HepG2 (cell line): ENCODE measurements around the gene ACTL6A. TPM values are rescaled to one million over a fixed set of nuclear protein-coding genes. Genes with fewer than 3 reads are reported as not detected.

Experiments used
- AKAP8 ChIP-seq: sonication (generic); formaldehyde crosslinking; IDR thresholded peaks from 2 replicates; pipeline ENCODE4 v1.5.1; 2020; ENCODE audit warnings: mild to moderate bottlenecking, missing genetic modification reagents
- CCDC6 ChIP-seq: sonication (generic); formaldehyde crosslinking; IDR thresholded peaks from 2 replicates; pipeline ENCODE4 v1.8.1; 2022; ENCODE audit warnings: mild to moderate bottlenecking, missing genetic modification reagents, moderate library complexity
- E2F2 ChIP-seq: sonication (generic); formaldehyde crosslinking; IDR thresholded peaks from 2 replicates; pipeline ENCODE4 v1.4.0; 2020; ENCODE audit warnings: missing genetic modification reagents, borderline replicate concordance
- ELF4 ChIP-seq: sonication (generic); formaldehyde crosslinking; IDR thresholded peaks from 2 replicates; pipeline ENCODE4 v1.5.0; 2020; ENCODE audit warnings: missing genetic modification reagents, mild to moderate bottlenecking, moderate library complexity, borderline replicate concordance
- GABPB1 ChIP-seq: IDR thresholded peaks from 2 replicates; pipeline ENCODE4 v1.6.1; 2016; ENCODE audit warnings: mild to moderate bottlenecking, missing genetic modification reagents, moderate library complexity, missing compliant biosample characterization
- GATAD2A ChIP-seq: IDR thresholded peaks from 2 replicates; pipeline ENCODE4 v1.6.1; 2016
- HDAC2 ChIP-seq: sonication (generic); formaldehyde crosslinking; IDR thresholded peaks from 2 replicates; pipeline ENCODE4 v1.4.0; 2020; ENCODE audit warnings: missing genetic modification reagents
- HHEX ChIP-seq: IDR thresholded peaks from 2 replicates; pipeline ENCODE4 v1.6.1; 2016; ENCODE audit warnings: control low read depth
- HOXA3 ChIP-seq: sonication (generic); formaldehyde crosslinking; IDR thresholded peaks from 2 replicates; pipeline ENCODE4 v1.5.0; 2020; ENCODE audit warnings: missing genetic modification reagents
- IRX3 ChIP-seq: sonication (generic); formaldehyde crosslinking; IDR thresholded peaks from 2 replicates; pipeline ENCODE4 v1.8.1; 2023; ENCODE audit warnings: mild to moderate bottlenecking, low read depth, missing genetic modification reagents, borderline replicate concordance
- MLX ChIP-seq: IDR thresholded peaks from 2 replicates; pipeline ENCODE4 v1.6.1; 2016
- MTF1 ChIP-seq: sonication (generic); formaldehyde crosslinking; IDR thresholded peaks from 2 replicates; pipeline ENCODE4 v1.5.0; 2020; ENCODE audit warnings: missing genetic modification reagents
- NAIF1 ChIP-seq: sonication (generic); formaldehyde crosslinking; IDR thresholded peaks from 2 replicates; pipeline ENCODE4 v1.5.0; 2020; ENCODE audit warnings: mild to moderate bottlenecking, missing genetic modification reagents, borderline replicate concordance
- YEATS2 ChIP-seq: sonication (generic); formaldehyde crosslinking; IDR thresholded peaks from 2 replicates; pipeline ENCODE4 v1.4.0; 2020; ENCODE audit warnings: missing genetic modification reagents, borderline replicate concordance
- ZBTB20 ChIP-seq: sonication (generic); formaldehyde crosslinking; IDR thresholded peaks from 2 replicates; pipeline ENCODE4 v1.8.1; 2023; ENCODE audit warnings: missing genetic modification reagents, low read depth, mild to moderate bottlenecking, borderline replicate concordance
- ZBTB34 ChIP-seq: sonication (generic); formaldehyde crosslinking; IDR thresholded peaks from 2 replicates; pipeline ENCODE4 v1.8.0; 2022; ENCODE audit warnings: mild to moderate bottlenecking, missing genetic modification reagents
- ZBTB46 ChIP-seq: sonication (generic); formaldehyde crosslinking; IDR thresholded peaks from 2 replicates; pipeline ENCODE4 v1.4.0; 2020; ENCODE audit warnings: mild to moderate bottlenecking, missing genetic modification reagents, borderline replicate concordance
- ZFP36L2 ChIP-seq: sonication (generic); formaldehyde crosslinking; IDR thresholded peaks from 2 replicates; pipeline ENCODE4 v1.4.0; 2020; ENCODE audit warnings: missing genetic modification reagents
- ZNF430 ChIP-seq: sonication (generic); formaldehyde crosslinking; IDR thresholded peaks from 2 replicates; pipeline ENCODE4 v1.9.0; 2021; ENCODE audit warnings: mild to moderate bottlenecking, missing genetic modification reagents
- ZNF496 ChIP-seq: sonication (generic); formaldehyde crosslinking; IDR thresholded peaks from 2 replicates; pipeline ENCODE4 v1.8.1; 2023; ENCODE audit warnings: mild to moderate bottlenecking, moderate library complexity, missing genetic modification reagents; ENCODE audit not compliant: insufficient replicate concordance
- ZNF770 ChIP-seq: sonication (generic); formaldehyde crosslinking; IDR thresholded peaks from 2 replicates; pipeline ENCODE4 v1.5.0; 2020; ENCODE audit warnings: mild to moderate bottlenecking, missing genetic modification reagents
- ZNF878 ChIP-seq: sonication (generic); formaldehyde crosslinking; IDR thresholded peaks from 2 replicates; pipeline ENCODE4 v1.8.1; 2023; ENCODE audit warnings: mild to moderate bottlenecking, missing genetic modification reagents, moderate library complexity
- ZSCAN29 ChIP-seq: sonication (generic); formaldehyde crosslinking; conservative IDR thresholded peaks from 2 replicates; pipeline ENCODE4 v1.4.0; 2020; ENCODE audit warnings: mild to moderate bottlenecking, missing genetic modification reagents
- polyA plus RNA-seq, 8 experiments: library from polyadenylated mRNA; depleted of rRNA in 3 of 8; stranded (reverse) in 7 of 8; unstranded in 1 of 8; fragments of >200 nt; fragmentation: Illumina TruSeq in 4 of 8; extraction: Trizol in 4 of 8; gene quantifications; 2 replicates each; pipeline versions ENCODE4 v1.2.1 to v1.2.3, GENCODE V29; 2011 to 2016; ENCODE audit warnings: low read depth in 4 of 8, missing spikeins in 1 of 8, mixed read lengths in 1 of 8; ENCODE audit not compliant: insufficient read depth in 1 of 8
- total RNA-seq, 5 experiments: library from RNA; depleted of rRNA; stranded (reverse); fragments of >200 nt; fragmentation: Illumina TruSeq; extraction: Trizol; gene quantifications; 2 replicates each; pipeline ENCODE4 v1.2.3, GENCODE V29; 2016; ENCODE audit warnings: low read depth in 1 of 5

Gene ACTL6A
- total and polyA plus RNA-seq, 2 of the 13 experiments (the other 11 are each of a cell fraction or from before 2014, with no cell fraction given) = 58.1 to 84.1 TPM

GRCh38 chr3:179604321-179605078, 41.8 kb downstream of the ACTL6A start, which contains the start of the genes MRPL47 and NDUFB5 (continued):
- no peak; the same call in 1 of the 2 replicates for TF ChIP-seq GATAD2A (CRISPR knock-in tag)
- TF ChIP-seq HHEX (CRISPR knock-in tag) = no peak
- no peak for TF ChIP-seq NAIF1 (CRISPR knock-in tag)
- no peak for TF ChIP-seq ZNF496 (CRISPR knock-in tag)
- peak; percentile 98 for TF ChIP-seq GABPB1 (CRISPR knock-in tag)
- no peak for TF ChIP-seq AKAP8 (CRISPR knock-in tag)
- no peak for TF ChIP-seq ZBTB46 (CRISPR knock-in tag)
- no peak; the same call in 1 of the 2 replicates for TF ChIP-seq IRX3 (CRISPR knock-in tag)
- no peak for TF ChIP-seq MTF1 (CRISPR knock-in tag)
- no peak; the same call in 1 of the 2 replicates for TF ChIP-seq CCDC6
- TF ChIP-seq ZBTB20 (CRISPR knock-in tag) = peak; percentile 58; the same call in 1 of the 2 replicates
- no peak for TF ChIP-seq ZFP36L2 (CRISPR knock-in tag)
- TF ChIP-seq YEATS2 (CRISPR knock-in tag) = peak; percentile 88; the same call in 1 of the 2 replicates
- no peak for TF ChIP-seq MLX (CRISPR knock-in tag)
- peak; percentile 99 for TF ChIP-seq HOXA3 (CRISPR knock-in tag)
- no peak for TF ChIP-seq ZSCAN29 (CRISPR knock-in tag)
- TF ChIP-seq ZNF430 (CRISPR knock-in tag) = 0 out of 2 replicates have a peak, but pooled peaks have one; percentile 60
- no peak for TF ChIP-seq ZBTB34
- no peak for TF ChIP-seq E2F2 (CRISPR knock-in tag)
- TF ChIP-seq ELF4 (CRISPR knock-in tag) = 0 out of 2 replicates have a peak, but pooled peaks have one; percentile 34
- peak; percentile 68; the same call in 1 of the 2 replicates for TF ChIP-seq ZNF878
- 0 out of 2 replicates have a peak, but pooled peaks have one; percentile 32 for TF ChIP-seq ZNF770 (CRISPR knock-in tag)
- TF ChIP-seq HDAC2 = peak; percentile 57; the same call in 1 of the 2 replicates
